ENCODE results near the gene C16orf54. TPM values are rescaled to one million over a fixed set of nuclear protein-coding genes. Genes with fewer than 3 reads are reported as not detected.
"Not testable (repeated sequence)": the region's sequence is repeated elsewhere in the genome, so short reads cannot be mapped to it uniquely, and the experiment has no call there.

The C16orf54 gene
- total and polyA plus RNA-seq, 10 of the 15 experiments (the other 5 are each of a cell fraction or from before 2014, with no cell fraction given) = 2.1 to 13.3 (median 5.4) TPM

GRCh38 chr16:29787155-29787554 lies 41.4 kb upstream of the C16orf54 start:
- H3K4me3 ChIP-seq; H4K20me1 ChIP-seq (ENCODE audit: control insufficient read depth, insufficient read depth); H3K36me3 ChIP-seq (ENCODE audit: control insufficient read depth in 2 of 2, insufficient read depth in 2 of 2, low read length in 1 of 2); FAIRE-seq; H2AFZ ChIP-seq (ENCODE audit: control insufficient read depth, low read depth, low read length); BruUV-seq (replicated peaks); H3K27me3 ChIP-seq (replicated peaks in 1 of 2; ENCODE audit: control insufficient read depth in 2 of 2, insufficient read depth in 2 of 2, low read length in 1 of 2); DNase-seq (ENCODE audit: low read depth, low spot score); H3K9me3 ChIP-seq (replicated peaks; ENCODE audit: control insufficient read depth, insufficient read depth, low read length); RAD21 ChIA-PET (ENCODE audit: unreplicated experiment); H3K9ac ChIP-seq (ENCODE audit: control insufficient read depth, insufficient read depth, low read length); ATAC-seq; H3K4me2 ChIP-seq (ENCODE audit: control insufficient read depth, insufficient read depth); H3K27ac ChIP-seq (ENCODE audit: control insufficient read depth, insufficient read depth); POLR2A ChIA-PET; in situ Hi-C loops (cut with MboI); intact Hi-C loops (cut with micrococcal nuclease; ENCODE audit: unreplicated experiment): not testable (repeated sequence)
- ChIA-PET SMC1A (ENCODE audit: uncharacterized antibody, unreplicated experiment) (interaction anchor here (0.7 to 1.2 kb wide), 2 partner anchors 32 to 62 kb away, joined by 4 to 5 read pairs; no protein-coding TSS in a partner anchor), CTCF (interaction anchor here (0.7 to 1.5 kb wide), 3 partner anchors 12 to 49 kb away, joined by 3 to 4 read pairs (median 3); no protein-coding TSS in a partner anchor)
- Histone ChIP-seq H3K4me1 (ENCODE audit: control insufficient read depth, insufficient read depth, low read length) (peaks cover 13% of the 10 kb centered on the region), H3K79me2 (ENCODE audit: control insufficient read depth, insufficient read depth, low read length) (peaks cover 19% of the 10 kb centered on the region)
- 52% methylated on average over 4 of the region's 4 CpGs for WGBS (ENCODE audit: insufficient coverage, insufficient replicate concordance, low lambda C conversion rate, missing lambda C conversion rate)

GRCh38 chr16:29784901-29785500 lies 39.2 kb upstream of the C16orf54 start:
- Histone ChIP-seq H3K27me3 (replicated peaks in 1 of 2; ENCODE audit: control insufficient read depth in 2 of 2, insufficient read depth in 2 of 2, low read length in 1 of 2) (no peaks in the 10 kb centered on the region), H3K79me2 (ENCODE audit: control insufficient read depth, insufficient read depth, low read length) (peaks cover 2% of the 10 kb centered on the region), H3K4me1 (ENCODE audit: control insufficient read depth, insufficient read depth, low read length) (peaks cover 13% of the 10 kb centered on the region), H3K36me3 (ENCODE audit: control insufficient read depth in 2 of 2, insufficient read depth in 2 of 2, low read length in 1 of 2) (no peaks in the 10 kb centered on the region), H3K9ac (ENCODE audit: control insufficient read depth, insufficient read depth, low read length) (no peak overlapping the region; the same call in 1 of the 2 replicates), H3K27ac (ENCODE audit: control insufficient read depth, insufficient read depth) (no peak overlapping the region), H4K20me1 (ENCODE audit: control insufficient read depth, insufficient read depth) (no peaks in the 10 kb centered on the region), H3K4me3 (peak overlapping the region; percentile 15; the same call in 1 of the 2 replicates), H3K4me2 (ENCODE audit: control insufficient read depth, insufficient read depth) (peak overlapping the region; percentile 76), H2AFZ (ENCODE audit: control insufficient read depth, low read depth, low read length) (peak overlapping the region; percentile 88), H3K9me3 (replicated peaks; ENCODE audit: control insufficient read depth, insufficient read depth, low read length) (no peaks in the 10 kb centered on the region)
- in situ Hi-C loops (cut with MboI) (loop anchor here (5.0 kb wide), 1 partner anchor 53 kb away; no protein-coding TSS in a partner anchor), intact Hi-C loops (cut with micrococcal nuclease; ENCODE audit: unreplicated experiment) (loop anchor here (5.0 kb wide), 1 partner anchor 38 kb away; the partner anchor contains the start of gene C16orf54)
- CTCF ChIA-PET = interaction anchor here (0.6 to 3.4 kb wide), 22 partner anchors 9 to 468 kb away, joined by 3 to 24 read pairs (median 4); no protein-coding TSS in a partner anchor
- FAIRE-seq = no peak
- WGBS (ENCODE audit: insufficient coverage, insufficient replicate concordance, low lambda C conversion rate, missing lambda C conversion rate) = 14% methylated on average over 38 of the region's 38 CpGs
- no TSS peak for BruUV-seq (replicated peaks)
- POLR2A ChIA-PET = interaction anchor here (1.0 to 1.3 kb wide), 3 partner anchors 10 to 53 kb away, joined by 3 to 4 read pairs (median 4); no protein-coding TSS in a partner anchor
- no peak for DNase-seq (ENCODE audit: low read depth, low spot score)
- RAD21 ChIA-PET (ENCODE audit: unreplicated experiment) = interaction anchor here (0.5 to 1.6 kb wide), 10 partner anchors 29 to 85 kb away, joined by 3 to 8 read pairs (median 4); partner anchors contain the start of gene PAGR1
- SMC1A ChIA-PET (ENCODE audit: uncharacterized antibody, unreplicated experiment) = interaction anchor here (0.6 to 2.2 kb wide), 8 partner anchors 19 to 104 kb away, joined by 3 to 10 read pairs (median 4); no protein-coding TSS in a partner anchor
- ATAC-seq = peak; percentile 89
- TF ChIP-seq CBX5 (IDR thresholded peaks at IDR 0.05; ENCODE audit: low read depth) (0 out of 2 replicates have a peak, but pooled peaks have one; percentile 74), USF1 (IDR thresholded peaks at IDR 0.05; ENCODE audit: borderline replicate concordance, extremely low read length, insufficient read depth, low read depth, low read length) (no peak), TCF3 (IDR thresholded peaks at IDR 0.05; ENCODE audit: borderline replicate concordance, insufficient read depth, low read depth, low read length) (0 out of 2 replicates have a peak, but pooled peaks have one; percentile 14), FOXK2 (IDR thresholded peaks at IDR 0.05) (no peak), ASH2L (IDR thresholded peaks at IDR 0.05; ENCODE audit: borderline replicate concordance, low read depth) (no peak), CHD1 (IDR thresholded peaks at IDR 0.05; ENCODE audit: low read depth, low read length) (no peak), SMARCA5 (IDR thresholded peaks at IDR 0.05) (no peak), DPF2 (IDR thresholded peaks at IDR 0.05) (0 out of 2 replicates have a peak, but pooled peaks have one; percentile 32), CTCF (IDR thresholded peaks at IDR 0.05 in 2 of 3, conservative IDR thresholded peaks at IDR 0.05 in 1 of 3; ENCODE audit: control insufficient read depth in 2 of 3, extremely low read depth in 1 of 3, insufficient read depth in 1 of 3, low read depth in 3 of 3, low read length in 3 of 3) (peak; percentile 63 to 84 (median 82)), CHD2 (IDR thresholded peaks at IDR 0.05; ENCODE audit: borderline replicate concordance, low read depth, low read length) (no peak), LARP7 (IDR thresholded peaks at IDR 0.05) (0 out of 2 replicates have a peak, but pooled peaks have one; percentile 19), HDAC2 (IDR thresholded peaks at IDR 0.05) (no peak), CREB1 (IDR thresholded peaks at IDR 0.05; ENCODE audit: low read depth) (peak; percentile 29; the same call in 1 of the 2 replicates), SMC3 (IDR thresholded peaks at IDR 0.05; ENCODE audit: borderline replicate concordance, low read length) (peak; percentile 34; the same call in 1 of the 2 replicates)

Data from GM12878 (cell line).